Right lobe of liver (tissue), 4 donors: ENCODE measurements around the gene OR1C1.

ENCODE experiments used
- CTCF ChIP-seq, 4 donors: fragments of 200-600 bp in 3 of 4; fragments of 450-650 bp in 1 of 4; IDR thresholded peaks; one replicate each; pipeline versions ENCODE4 v1.5.1 to v1.8.0; 2016 to 2022; ENCODE audit warnings: antibody characterized with exemption in 4 of 4, mild to moderate bottlenecking in 2 of 4
- POLR2A ChIP-seq: fragments of 450-650 bp; IDR thresholded peaks from one replicate; pipeline ENCODE4 v1.6.1; 2017; ENCODE audit warnings: antibody characterized with exemption, mild to moderate bottlenecking
- donor health status: DM: no; HTN: no; CAD: no.
- donor health status: DM: no; HTN: no; CAD: no.
- donor health status: DM: no; HTN: yes; CAD: no.

- no peak for TF ChIP-seq CTCF (IDR thresholded peaks at IDR 0.05)
- TF ChIP-seq POLR2A: no peak
Measured at GRCh38 chr1:247769603-247770002, 9.2 kb upstream of the OR1C1 start.
